ENCODE results near the gene KIFC3.
"Not testable (repeated sequence)": the region's sequence is repeated elsewhere in the genome, so short reads cannot be mapped to it uniquely, and the experiment has no call there.

KIFC3 gene

DNA sequence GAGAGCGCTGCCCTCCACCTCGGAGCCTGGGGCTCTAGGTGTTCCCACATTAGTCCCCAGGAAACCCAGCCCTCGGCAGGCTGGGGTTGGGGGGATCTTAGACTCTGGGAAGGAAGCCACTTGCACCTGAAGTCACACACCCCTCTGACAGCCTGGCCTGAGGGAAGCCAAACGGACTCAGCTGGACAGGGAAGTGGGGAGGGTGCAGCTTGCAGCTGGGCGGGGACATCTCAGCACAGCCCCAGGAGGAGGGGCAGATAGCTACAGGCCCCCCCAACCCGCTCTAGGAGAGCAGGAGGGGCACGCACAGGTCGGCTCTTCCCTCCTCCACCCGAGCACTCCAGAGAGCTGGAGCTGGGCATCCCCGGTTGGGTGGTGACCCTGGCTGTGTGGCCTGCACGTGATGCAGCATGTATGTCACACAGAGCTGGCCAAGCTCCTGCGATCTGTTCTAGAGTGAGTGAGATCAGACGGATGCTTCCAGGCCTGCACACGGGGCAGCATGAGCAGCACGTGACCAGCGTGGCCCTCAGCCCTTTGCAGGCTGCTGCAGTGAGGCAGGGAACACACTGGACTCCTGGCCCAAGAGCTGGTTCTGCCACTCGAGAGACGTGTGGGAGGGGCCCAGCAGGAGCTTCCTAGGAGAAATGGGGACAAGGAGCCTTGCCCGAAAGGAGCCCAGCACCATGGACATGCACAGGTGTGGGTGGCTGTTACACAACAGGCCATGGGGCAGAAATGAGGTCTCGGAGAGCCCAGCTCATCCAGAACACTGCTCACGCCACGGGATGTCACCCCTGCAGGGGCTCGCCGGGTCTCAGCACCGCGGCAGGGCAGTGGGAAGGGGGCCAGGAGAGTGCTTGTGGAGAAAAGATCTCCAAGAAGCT, 15.4 kb downstream of the KIFC3 start:
- no peak for DNase-seq (ENCODE audit: low read depth)

DNA sequence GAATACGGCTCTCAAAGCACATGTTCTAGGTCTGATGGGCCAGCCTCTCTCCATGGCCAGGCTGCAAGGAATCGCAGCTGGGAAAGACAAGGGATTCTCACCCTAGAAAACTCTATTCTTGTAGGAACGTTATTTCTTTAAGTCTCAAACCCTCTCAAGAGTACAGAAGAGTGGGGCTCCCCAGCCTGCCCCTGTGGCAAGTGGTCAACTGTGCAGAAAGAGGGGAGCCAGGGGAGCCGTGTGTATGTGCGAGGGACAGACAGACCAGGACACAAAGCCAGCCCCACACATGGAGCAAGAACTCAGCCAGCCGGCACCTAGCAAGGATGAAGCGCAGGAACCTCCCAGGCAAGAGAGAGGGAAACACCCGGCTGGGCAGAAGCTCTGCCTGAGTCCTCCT, 16.4 kb downstream of the KIFC3 start:
- DNase-seq (ENCODE audit: low read depth), result no peak

DNA sequence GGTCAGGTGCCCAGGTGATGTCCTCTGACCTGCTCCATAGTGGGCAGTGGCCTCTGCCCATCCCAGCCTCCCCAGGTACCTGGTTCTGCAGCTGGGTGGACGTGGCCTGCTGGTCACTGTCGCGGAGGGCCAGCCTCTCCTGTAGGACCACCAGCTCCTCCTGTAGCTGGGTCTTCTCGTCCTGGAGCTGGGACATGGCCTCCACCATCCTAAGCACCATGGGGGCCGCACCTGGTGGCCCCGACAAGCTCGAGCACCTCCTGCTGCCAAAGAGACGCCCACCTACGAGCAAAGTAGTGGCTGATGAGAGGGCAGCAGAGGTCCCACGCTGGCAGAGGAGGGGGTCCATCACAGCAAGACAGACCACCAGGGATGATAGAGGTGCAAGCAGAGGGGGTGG, 16.9 kb downstream of the KIFC3 start:
- DNase-seq (ENCODE audit: low read depth), result no peak

DNA sequence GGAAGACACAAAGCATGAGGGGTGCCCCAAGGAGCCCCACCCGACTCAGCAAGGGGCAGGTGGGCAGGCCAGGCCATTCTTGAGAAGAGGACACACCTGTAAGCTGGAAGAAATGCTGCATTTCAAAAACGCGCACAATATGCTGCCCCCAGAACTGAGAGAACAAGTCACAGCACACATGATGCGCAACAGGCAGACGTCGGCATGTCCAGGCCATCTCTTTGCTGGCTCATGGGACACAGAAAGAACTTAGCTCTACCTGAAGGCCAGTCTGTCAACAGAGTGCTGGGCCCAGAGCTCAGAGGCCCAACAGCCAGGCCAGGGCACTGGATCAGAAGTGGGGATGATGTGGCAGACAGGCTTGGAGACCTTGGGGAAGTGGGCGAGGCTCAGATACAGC, 18.0 kb downstream of the KIFC3 start:
- DNase-seq (ENCODE audit: low read depth), result no peak

DNA sequence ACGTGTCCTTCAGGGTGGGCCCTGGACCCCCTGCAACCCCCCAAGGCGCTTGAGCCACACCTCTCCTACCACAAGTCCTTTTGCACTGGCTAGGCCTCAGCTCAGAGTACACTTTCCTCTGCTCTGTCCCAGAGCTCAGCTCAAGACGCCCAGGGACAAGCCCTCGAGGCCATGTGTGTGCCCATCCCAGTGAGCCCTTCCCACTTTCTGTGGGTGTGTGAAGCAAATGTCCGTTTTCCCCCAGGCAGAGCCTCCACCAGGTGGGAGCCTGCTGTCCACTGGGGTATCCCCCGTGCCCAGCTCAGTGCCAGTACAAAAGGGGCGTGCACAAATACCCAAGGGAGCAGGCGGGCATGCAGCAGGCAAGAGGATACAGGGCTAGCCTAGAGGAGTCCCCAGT, 18.4 kb downstream of the KIFC3 start:
- no peak for DNase-seq (ENCODE audit: low read depth)

DNA sequence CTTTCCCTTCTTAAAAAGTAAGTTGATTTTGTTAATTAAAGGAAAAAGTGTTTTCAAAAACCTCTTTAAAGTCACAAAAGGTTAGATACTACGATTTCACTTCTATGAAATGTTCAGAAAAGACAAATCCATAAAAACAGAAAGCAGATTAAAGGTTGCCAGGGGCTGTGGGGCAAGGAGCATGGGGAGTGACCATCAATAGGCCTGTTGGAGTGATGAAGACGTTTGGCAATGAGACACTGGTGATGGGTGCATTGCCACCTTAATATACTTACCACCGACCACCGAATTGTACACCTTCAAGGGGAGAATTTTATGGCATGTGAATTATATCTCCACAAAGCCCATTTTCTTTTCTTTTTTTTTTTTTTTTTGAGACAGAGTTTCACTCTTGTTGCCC, 19.2 kb downstream of the KIFC3 start:
- DNase-seq (ENCODE audit: low read depth), result no peak

DNA sequence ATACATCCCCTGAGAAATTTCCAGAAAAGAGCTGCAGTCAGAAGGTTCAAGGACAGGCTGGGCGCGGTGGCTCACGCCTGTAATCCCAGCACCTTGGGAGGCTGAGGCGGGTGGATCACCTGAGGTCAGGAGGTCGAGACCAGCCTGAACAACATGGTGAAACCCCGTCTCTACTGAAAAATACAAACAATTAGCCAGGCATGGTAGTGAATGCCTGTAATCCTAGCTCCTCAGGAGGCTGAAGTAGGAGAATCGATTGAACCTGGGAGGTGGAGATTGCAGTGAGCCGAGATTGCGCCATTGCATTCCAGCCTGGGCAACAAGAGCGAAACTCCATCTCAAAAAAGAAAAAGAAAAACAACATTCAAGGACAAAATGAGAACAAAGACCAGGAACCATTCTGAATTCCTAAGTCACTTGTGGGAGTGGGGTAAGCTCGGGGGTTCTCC, 19.7 kb downstream of the KIFC3 start:
- not testable (repeated sequence) for DNase-seq (ENCODE audit: low read depth)

DNA sequence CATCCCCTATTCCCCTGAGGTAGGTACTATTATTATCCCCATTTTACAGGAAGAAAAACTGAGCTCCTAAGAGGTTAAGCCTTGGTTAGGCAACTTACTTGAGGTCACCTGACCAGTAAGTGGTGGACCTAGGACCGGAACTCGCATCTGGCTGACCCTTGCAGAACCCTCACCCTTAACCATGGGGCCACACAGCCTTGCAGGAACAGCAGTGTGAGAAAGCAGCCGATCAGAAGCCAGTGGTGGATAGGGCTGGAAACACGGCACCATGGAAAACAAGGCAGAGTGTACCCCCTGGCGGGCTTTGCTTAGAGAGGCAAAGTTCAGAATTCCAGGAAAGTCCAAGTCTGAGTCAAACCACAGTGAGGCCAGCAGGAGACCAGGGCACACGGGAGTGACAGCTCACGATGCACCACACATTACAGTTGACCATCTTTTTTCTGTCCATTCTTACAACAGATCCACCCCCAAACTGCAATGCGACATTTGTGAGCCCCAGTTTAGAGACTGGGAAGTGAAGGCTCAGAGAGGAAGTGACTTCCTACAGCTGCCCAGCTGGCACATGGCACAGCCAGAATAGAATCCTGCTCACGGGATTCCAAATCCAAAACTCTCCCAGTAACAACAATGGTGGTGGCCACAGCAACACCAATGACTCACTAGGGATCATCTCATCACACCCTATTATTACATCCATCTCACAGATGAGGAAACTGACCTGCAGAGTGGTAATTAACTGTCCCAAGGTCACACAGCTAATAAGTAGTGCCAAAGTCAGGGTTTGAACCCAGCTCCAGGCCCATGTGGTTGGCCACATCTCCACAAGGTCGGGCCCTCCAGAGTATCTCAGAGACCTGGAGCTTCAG, 20.3 kb downstream of the KIFC3 start:
- no peak for DNase-seq (ENCODE audit: low read depth)

DNA sequence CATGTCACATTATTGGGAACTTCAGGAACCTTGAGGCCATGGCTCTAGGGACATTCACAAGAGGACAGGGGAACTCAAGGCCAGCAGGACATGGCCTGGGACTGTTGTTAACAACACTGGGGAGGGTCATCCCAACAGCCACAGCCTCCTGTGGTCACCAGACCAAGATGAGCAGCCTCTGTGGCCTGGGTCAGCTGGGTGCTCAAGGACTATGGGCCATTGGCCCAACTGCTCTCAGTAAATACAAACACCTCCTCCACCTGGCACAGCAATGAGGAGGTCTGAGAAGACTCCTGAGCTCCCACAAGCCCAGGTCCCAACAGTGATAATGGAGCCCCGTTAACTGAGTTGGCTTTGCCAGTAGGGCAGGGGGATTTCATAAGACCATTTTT, 20.9 kb downstream of the KIFC3 start:
- DNase-seq (ENCODE audit: low read depth), result no peak

DNA sequence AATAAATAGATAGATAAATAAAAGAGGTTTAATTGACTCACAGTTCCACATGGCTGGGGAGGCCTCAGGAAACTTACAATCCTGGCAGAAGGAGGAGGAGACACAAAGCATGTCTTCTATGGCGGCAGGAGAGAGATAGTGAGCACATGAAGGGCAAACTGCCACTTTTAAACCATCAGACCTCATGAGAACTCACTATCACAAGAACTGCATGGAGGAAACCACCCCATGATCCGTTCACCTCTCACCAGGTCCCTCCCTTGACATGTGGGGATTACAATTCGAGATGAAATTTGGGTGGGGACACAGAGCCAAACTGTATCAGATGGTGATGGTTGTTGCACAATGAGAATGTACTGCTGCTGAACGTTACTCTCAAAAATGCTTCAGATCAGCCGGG, 22.5 kb downstream of the KIFC3 start:
- DNase-seq (ENCODE audit: low read depth), result not testable (repeated sequence)

DNA sequence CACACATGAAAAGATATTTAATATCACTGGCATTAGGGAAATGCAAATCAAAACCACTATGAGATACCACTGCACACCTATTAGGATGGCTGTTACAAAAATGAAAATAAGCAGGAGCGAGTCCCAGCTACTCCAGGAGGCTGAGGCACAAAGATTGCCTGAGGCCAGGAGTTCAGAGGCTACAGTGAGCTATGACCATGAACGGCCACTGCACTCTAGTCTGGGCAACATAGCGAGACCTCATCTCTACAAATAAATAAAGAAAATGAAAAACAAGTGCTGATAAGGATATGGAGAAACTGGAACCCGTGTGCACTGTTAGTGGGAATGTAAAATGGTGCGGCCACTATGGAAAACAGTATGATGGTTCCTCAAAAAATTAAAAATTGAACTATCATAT, 23.6 kb downstream of the KIFC3 start:
- no peak for DNase-seq (ENCODE audit: low read depth)

DNA sequence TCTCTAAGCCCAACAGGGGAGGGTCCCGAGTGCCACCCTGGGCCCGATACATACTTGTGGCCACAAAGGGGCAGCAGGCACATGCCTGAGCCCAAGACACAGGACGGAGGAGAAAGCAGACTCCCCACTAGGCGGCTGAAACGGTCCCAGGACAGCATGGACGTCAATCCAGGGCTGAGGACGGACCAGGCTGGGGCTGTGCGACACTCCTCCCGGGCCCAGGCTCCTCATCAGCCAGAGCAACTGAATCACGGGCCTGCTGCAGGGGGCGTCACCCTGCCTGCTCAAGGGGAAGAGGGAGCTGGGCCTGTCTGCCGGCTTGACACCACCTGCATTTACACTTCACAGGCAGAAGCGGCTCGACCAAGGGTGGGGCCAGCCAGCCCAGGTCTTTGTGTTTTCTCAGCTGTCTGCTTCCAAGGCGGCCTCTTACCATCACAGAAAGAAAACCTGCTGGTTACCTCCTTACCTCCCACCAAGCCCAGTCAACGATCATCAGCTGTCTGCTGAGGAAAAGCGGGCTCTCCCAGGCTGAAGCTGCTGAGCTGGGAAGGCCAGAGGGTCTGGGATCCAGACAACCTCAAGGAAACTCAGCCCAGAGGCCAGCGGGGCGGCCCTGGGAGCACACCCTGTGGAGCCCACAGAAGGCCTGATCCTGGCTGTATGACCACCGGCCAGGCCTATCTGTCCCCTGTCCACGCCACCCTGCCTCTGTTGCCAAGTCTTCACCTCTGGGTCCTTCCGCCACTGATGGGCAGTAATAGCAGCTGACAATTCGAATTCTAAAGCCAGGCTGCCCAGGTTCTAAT, 26.4 kb downstream of the KIFC3 start:
- DNase-seq (ENCODE audit: low read depth), result no peak

DNA sequence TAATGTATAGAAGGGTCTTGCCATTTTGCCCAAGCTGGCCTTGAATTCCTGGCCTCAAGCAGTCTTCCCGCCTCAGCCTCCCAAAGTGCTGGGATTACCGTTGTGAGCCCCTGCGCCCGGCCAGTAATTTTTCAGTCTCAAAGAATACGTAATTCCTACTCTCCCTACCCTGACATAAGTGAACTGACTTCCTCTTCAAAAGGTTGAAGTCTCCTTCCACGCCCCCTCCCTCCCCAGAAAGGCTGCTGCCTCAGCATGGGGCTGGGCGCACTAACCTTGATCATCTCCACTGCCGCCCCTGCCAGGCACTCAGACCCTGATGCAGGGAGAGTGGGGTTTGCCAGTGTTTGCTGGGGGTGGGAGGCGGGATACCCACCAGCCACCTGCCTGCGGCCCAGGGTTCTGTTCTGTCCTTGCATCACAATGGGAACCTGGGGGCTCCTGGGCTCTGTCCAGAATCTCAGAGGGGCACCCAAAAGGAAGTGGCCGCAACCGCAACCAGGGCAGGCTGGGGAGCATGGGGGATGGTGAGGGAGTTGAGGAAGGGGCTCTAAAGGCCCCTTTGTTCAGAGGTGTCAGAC, 27.5 kb downstream of the KIFC3 start:
- DNase-seq (ENCODE audit: low read depth), result no peak

DNA sequence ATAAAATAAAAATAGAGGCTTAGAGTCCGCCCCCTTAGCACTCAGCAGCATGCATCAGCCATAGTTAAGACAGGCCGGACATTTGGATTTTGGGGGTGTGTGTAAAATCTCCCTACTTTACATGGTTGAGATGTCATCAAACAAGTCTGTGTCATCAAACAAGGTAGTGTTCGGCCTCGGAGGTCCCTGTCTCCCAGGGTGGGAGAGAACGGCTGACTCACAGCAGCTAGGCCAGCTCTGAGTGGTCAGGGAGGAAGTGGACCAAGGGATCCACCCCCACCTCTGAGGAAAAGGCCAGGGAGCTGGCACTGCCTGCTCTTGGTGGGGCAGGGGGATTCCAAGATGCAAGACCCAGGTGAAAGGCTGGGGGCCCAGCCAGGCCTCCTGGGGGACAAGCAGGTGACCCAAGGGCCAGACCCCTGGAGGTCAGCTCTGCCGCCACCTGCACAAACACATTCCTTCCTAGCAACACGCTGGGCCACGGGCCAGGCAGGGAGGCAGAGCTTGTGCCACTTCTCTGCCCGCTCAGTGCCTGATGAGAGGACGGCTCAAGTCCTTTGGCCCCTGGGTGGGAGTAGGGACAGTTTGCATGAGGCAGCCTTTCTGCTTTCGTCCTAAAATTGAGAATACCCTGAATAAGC, 28.5 kb downstream of the KIFC3 start:
- DNase-seq (ENCODE audit: low read depth), result no peak

DNA sequence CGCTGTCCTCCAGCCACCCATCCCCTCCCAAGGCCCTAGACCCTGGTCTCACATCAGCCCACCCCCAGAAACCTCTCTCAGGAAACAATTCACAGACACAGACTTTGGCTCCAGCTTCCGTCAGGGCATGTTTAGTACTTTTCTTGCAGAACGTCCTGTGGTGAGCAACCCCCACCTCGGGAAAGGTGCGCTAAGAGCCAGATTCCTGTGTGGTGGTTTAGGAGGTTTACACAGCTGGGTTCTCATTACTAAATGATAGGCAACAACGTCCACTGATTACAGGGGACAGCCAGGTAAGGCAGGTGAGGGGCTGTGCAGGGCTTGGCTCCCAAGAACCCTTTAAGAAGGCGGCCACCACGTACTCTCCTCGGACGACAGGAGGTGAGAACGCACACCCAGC, 29.3 kb downstream of the KIFC3 start:
- no peak for DNase-seq (ENCODE audit: low read depth)

DNA sequence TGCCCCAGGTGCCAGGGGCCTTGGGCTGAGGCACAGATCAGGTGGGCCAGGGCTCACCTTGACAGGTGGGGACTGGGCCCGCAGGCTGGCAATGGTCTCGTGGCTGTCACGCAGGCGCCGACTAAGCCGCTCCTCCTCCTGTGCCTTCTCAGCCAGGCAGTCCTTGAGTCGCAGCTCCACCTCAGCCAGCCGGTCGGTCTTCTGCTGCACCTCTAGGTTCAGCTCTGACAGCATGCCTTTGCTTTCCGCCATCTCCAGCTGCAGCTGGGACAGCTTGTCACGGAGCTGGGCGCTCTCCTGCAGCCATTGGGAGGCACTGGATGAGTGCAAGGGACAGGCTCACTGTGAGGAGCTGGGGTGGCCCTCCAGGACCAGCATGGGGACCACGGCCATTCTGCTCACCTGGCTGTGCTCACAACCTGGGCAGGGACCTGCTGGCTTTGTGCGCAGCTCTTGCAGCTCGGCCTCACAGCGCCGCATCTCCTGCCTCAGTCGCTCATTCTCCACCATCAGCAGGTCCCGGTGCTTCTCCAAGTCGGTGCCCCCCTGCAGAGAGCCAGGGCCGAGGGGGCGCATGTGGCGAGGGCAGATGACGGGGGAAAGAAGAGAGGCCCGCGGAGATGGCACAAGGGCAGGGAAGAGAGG, 31.0 kb downstream of the KIFC3 start:
- no peak for DNase-seq (ENCODE audit: low read depth)

DNA sequence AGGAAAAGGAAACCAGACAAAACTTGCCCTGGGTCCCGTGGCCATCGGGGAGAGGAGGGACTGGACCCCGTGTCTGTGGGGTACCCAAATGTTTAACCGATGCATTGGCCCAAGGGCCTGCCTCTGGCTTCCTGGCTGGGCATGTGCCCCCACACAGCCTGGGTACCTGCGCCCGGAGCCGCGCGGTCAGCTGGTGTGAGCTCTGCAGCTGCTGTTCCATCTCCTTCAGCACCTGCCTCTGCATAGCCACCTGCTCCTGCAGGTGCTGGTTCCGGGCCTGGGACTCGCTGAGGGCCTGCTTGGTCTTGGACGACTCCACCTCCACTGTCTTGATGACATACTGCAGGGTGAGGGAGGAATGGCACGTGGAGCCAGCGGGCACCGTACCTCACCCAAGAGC, 31.9 kb downstream of the KIFC3 start:
- no peak for DNase-seq (ENCODE audit: low read depth)

DNA sequence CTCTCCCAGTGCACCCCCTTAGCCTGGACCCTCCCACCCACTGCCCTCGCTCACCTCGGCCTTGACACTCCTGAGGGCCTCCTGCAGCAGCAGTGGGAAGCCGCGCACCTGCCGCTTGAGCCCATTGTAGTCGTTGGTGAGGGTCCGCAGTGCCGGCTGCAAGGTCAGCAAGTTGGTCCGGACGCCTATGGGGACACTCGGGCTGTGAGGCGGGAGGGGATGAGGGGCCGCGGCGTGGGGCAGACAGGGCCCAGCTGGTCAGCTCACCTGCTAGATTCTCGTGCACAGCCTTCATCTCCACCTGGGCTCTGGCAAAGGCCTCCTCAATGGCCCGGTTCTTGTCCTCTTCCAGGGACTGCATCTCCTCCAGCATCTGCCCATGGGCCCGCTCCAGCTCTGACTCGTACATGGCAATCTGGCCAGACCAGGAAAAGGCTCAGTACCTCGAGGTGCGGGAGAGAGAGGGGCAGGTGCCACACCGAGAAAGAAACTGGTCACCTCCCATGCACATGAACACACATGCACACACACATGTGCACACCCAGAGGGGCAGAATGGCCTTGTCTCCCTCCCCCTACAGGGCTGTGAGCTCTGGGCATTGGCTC, 32.6 kb downstream of the KIFC3 start:
- DNase-seq (ENCODE audit: low read depth), result no peak

DNA sequence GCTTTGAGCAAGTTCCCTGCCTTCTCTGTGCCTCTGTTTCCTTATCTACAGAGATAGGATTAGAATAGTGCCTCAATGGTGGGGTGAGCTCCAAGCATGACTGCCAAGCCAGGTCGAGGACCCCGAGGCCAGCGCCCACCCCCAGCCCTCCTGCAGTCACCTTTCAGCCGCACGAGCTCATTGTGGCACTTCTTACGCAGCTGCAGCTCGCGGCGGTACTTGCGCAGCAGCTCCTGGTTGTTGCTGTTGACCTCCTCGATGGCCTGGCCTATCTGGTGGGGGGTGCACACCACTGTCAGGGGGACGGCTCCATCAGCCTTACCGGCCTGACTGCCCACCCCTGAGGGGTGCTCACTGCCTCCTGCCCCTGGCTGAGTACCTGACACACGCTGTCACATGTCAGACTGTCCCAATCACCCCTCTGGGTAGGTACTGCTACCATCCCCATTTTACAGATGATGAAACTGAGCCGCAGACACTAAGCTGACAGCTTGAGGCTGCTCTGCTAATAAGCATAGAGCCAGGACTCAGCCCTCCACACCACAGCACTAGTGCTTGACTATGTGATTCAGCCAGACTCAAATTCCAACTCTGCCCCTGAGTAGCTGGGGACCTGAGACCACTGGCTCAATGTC, 35.5 kb downstream of the KIFC3 start:
- no peak for DNase-seq (ENCODE audit: low read depth)

DNA sequence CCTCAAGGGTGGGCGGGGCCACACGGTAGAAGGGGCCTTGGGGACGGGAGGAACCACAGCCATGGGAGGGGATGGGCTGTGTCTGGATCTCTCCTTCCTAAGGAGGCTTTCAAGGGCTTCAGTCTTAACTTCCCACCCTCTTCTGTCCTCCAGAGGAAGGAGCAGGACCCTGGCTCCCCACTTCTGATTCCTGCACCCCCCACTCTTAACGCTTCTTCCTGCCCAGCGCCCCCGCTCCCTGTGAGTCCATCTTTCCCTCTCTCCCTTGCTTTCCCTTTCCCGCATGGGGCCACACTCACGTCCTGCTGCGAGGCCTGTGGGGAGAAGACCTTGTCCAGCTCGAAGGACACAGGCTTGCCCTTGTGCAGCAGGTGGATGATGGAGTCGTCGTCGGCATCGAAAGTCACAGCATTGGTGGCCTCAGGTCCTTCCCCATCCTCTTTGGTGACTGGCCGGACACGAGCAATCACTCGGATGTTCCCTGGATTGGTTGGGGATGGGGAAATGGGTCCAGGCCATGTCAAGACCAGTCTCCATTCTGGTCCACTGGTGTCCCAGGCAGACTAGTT, 37.0 kb downstream of the KIFC3 start:
- no peak for DNase-seq (ENCODE audit: low read depth)
